PC-9 (cell line): ENCODE data around the gene FARS2.

Experiments used
- EZH2 ChIP-seq: fragments of 200-600 bp; sonication (generic); IDR thresholded peaks from 2 replicates; pipeline ENCODE4 v1.8.0; 2017; ENCODE audit warnings: antibody characterized with exemption, low read depth
- TF ChIP-seq, protein P1 (sequence below): fragments of 200-600 bp; sonication (generic); conservative IDR thresholded peaks from 2 replicates; pipeline ENCODE4 v1.6.1; 2017; ENCODE audit warnings: mixed run types, antibody characterized with exemption, mild to moderate bottlenecking, moderate library complexity

DNA sequence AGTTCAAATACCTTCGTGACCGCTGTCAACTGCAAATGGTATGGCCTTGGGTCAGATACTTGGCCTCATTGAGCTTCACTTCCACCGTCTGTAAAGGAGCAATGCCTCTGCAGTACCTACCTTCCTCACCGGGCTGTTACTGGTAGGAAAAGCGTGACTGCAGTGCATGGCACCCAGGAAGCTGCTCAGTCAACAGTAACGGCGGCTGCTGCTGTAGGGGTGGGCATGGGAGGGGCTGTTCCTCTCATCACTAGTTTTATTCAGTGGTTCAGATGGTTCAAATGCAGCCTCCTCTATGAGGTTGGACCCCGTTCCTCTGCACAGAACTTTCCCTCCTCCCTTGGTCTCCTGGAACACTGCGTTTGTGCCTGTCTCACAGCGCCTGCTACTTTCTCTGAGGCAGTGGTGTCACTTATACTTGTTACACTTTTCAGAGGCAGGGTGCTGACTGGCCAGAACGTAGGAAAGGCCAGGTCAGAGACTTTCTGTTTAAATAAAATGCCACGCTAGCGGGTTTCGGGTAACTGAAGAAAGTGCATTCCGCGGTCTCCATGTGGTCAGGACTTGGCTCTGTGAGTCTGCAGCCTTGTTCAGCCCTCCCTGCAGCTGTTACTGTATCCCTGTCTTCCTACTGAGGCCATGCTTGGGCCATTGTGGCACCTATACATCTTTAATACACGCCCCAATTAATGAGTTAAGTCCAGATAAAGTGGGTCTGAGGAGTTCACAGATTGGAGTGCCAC lies 465.8 kb downstream of the FARS2 start:
- no peak for TF ChIP-seq EZH2
- TF ChIP-seq, protein P1, sequence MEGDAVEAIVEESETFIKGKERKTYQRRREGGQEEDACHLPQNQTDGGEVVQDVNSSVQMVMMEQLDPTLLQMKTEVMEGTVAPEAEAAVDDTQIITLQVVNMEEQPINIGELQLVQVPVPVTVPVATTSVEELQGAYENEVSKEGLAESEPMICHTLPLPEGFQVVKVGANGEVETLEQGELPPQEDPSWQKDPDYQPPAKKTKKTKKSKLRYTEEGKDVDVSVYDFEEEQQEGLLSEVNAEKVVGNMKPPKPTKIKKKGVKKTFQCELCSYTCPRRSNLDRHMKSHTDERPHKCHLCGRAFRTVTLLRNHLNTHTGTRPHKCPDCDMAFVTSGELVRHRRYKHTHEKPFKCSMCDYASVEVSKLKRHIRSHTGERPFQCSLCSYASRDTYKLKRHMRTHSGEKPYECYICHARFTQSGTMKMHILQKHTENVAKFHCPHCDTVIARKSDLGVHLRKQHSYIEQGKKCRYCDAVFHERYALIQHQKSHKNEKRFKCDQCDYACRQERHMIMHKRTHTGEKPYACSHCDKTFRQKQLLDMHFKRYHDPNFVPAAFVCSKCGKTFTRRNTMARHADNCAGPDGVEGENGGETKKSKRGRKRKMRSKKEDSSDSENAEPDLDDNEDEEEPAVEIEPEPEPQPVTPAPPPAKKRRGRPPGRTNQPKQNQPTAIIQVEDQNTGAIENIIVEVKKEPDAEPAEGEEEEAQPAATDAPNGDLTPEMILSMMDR: no peak
